Measurements from ENCODE around the gene NALCN. TPM values are rescaled to one million over a fixed set of nuclear protein-coding genes. Genes with fewer than 3 reads are reported as not detected.

Gene NALCN
- polyA plus RNA-seq, 1 experiment = 2.2 TPM

DNA sequence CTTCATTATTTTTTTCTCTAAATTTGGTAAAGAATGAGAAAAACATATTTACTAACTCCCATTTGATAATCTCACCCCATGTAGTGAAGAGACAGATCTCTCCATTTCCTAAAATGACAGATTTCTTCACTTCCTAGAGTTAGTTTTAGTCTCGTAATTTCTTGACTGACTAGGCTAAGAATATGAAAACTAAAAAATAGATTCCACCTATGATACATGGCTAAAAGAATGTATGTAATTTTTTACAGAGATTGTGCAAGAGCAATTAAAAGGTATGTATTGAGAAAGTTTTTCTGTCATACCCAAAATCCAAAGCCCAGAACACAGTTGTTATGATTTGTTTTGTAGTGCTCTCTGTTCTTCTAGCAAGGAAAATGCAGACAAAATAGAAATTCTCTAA, 9.5 kb downstream of the NALCN start:
- no peak overlapping the region for H3K4me3 ChIP-seq (ENCODE audit: low read depth, low read length)
- H3K27ac ChIP-seq (ENCODE audit: low read depth, low read length) = no peak overlapping the region
- no peaks in the 10 kb centered on the region for H3K27me3 ChIP-seq (ENCODE audit: control insufficient read depth, insufficient read depth, low read length)
- H3K9me3 ChIP-seq (ENCODE audit: control insufficient read depth, insufficient read depth, low read length) = no peaks in the 10 kb centered on the region
- CTCF ChIA-PET = no interaction called here
- DNase-seq (ENCODE audit: low read depth, low spot score) = no peak
- POLR2A ChIA-PET = no interaction called here
- TF ChIP-seq, protein P1, sequence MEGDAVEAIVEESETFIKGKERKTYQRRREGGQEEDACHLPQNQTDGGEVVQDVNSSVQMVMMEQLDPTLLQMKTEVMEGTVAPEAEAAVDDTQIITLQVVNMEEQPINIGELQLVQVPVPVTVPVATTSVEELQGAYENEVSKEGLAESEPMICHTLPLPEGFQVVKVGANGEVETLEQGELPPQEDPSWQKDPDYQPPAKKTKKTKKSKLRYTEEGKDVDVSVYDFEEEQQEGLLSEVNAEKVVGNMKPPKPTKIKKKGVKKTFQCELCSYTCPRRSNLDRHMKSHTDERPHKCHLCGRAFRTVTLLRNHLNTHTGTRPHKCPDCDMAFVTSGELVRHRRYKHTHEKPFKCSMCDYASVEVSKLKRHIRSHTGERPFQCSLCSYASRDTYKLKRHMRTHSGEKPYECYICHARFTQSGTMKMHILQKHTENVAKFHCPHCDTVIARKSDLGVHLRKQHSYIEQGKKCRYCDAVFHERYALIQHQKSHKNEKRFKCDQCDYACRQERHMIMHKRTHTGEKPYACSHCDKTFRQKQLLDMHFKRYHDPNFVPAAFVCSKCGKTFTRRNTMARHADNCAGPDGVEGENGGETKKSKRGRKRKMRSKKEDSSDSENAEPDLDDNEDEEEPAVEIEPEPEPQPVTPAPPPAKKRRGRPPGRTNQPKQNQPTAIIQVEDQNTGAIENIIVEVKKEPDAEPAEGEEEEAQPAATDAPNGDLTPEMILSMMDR (IDR thresholded peaks at IDR 0.05; ENCODE audit: low read depth, low read length) = no peak

DNA sequence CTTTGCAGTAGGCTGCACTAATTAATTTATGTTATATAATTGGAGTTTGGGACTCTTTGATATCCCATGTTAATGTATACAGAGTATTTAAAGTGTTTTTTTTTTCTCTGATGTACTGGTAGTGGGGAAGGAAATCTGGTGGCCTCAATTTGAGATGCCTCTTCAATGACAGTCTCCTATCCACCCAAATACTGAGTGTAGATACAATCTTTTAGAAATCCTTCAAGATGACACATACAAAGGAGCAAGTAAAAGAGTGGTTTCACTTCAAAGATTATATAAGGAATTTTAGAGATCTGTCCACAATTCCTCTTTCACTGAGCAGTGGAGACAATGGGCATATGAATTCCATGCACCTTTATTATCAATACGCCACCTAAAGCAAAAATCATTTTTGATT, 15.1 kb downstream of the NALCN start:
- Histone ChIP-seq H3K27me3 (ENCODE audit: control insufficient read depth, insufficient read depth, low read length) (no peaks in the 10 kb centered on the region), H3K9me3 (ENCODE audit: control insufficient read depth, insufficient read depth, low read length) (no peaks in the 10 kb centered on the region), H3K4me3 (ENCODE audit: low read depth, low read length) (no peak overlapping the region), H3K27ac (ENCODE audit: low read depth, low read length) (no peak overlapping the region)
- ChIA-PET CTCF (no interaction called here), POLR2A (no interaction called here)
- no peak for DNase-seq (ENCODE audit: low read depth, low spot score)
- TF ChIP-seq, protein P1 (IDR thresholded peaks at IDR 0.05; ENCODE audit: low read depth, low read length) = no peak

DNA sequence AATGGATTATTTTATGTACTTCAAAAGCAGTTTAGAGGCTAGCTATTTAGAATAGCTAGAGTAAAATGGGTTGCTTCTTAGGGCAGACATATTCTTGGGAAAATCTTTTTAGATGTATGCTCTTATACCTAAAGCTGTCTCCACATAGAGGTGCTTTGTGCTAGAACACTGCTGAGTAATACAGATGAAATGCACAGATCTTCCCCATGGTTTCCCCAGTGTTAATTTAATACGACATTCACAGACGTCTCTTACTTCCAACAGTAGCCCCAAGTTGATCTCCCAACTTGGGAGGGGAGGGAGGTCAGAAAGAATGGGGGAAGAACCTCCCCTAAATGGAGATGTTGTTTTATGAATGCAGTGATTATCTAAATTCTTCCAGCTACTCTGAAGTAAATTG, 16.9 kb downstream of the NALCN start:
- Histone ChIP-seq H3K9me3 (ENCODE audit: control insufficient read depth, insufficient read depth, low read length) (no peaks in the 10 kb centered on the region), H3K4me3 (ENCODE audit: low read depth, low read length) (no peak overlapping the region), H3K27me3 (ENCODE audit: control insufficient read depth, insufficient read depth, low read length) (no peaks in the 10 kb centered on the region), H3K27ac (ENCODE audit: low read depth, low read length) (no peak overlapping the region)
- TF ChIP-seq, protein P1 (IDR thresholded peaks at IDR 0.05; ENCODE audit: low read depth, low read length) = no peak
- no peak for DNase-seq (ENCODE audit: low read depth, low spot score)
- ChIA-PET CTCF (interaction anchor here (1.5 kb wide), 1 partner anchor 8 kb away, joined by 3 read pairs; no protein-coding TSS in a partner anchor), POLR2A (interaction anchor here (0.6 kb wide), 1 partner anchor 11 kb away, joined by 3 read pairs; no protein-coding TSS in a partner anchor)

DNA sequence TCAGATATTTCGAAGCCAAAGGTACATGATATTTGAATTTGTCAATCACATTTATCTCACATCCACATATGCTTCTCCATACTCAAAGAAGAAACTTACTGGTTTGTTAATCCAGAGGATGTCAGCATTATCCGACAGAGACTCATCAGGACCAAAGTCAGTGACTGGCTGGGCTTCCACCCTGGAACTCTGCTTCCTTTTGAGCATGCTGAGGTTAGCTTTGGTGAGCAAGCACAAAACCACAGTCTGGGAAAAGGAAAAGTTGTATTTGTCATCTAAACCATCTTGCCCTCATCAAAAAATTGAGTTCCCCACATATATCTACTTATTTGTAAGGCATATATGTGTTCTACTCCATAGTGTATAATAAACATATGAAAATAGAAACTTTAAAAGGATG, 17.4 kb downstream of the NALCN start:
- H3K27ac ChIP-seq (ENCODE audit: low read depth, low read length) = no peak overlapping the region
- ChIA-PET CTCF (interaction anchor here (1.5 kb wide), 1 partner anchor 8 kb away, joined by 3 read pairs; no protein-coding TSS in a partner anchor), POLR2A (interaction anchor here (0.6 kb wide), 1 partner anchor 11 kb away, joined by 3 read pairs; no protein-coding TSS in a partner anchor)
- H3K9me3 ChIP-seq (ENCODE audit: control insufficient read depth, insufficient read depth, low read length) = no peaks in the 10 kb centered on the region
- H3K4me3 ChIP-seq (ENCODE audit: low read depth, low read length) = no peak overlapping the region
- DNase-seq (ENCODE audit: low read depth, low spot score) = no peak
- H3K27me3 ChIP-seq (ENCODE audit: control insufficient read depth, insufficient read depth, low read length) = no peaks in the 10 kb centered on the region
- TF ChIP-seq, protein P1 (IDR thresholded peaks at IDR 0.05; ENCODE audit: low read depth, low read length) = no peak

DNA sequence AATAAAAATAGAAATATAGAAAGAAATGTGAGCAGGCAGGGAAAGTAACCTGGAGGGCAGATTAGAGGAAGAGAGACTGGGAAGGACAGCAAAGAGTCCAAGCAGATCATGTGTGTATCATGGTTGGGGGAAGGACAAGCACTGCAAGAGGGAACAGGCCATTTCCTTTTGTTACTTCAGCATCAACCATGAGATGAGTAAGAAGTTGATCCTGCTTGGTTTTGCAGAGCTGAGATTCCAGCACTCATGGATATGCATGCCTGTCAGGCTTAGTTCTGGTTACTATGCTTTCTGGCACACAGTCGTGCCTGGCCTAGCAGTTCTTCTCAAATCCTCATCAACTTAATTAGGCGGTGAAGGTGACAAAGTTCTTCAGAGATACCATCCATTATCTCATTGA, 18.1 kb downstream of the NALCN start:
- CTCF ChIA-PET = no interaction called here
- TF ChIP-seq, protein P1 (IDR thresholded peaks at IDR 0.05; ENCODE audit: low read depth, low read length) = no peak
- no peaks in the 10 kb centered on the region for H3K27me3 ChIP-seq (ENCODE audit: control insufficient read depth, insufficient read depth, low read length)
- no peak overlapping the region for H3K4me3 ChIP-seq (ENCODE audit: low read depth, low read length)
- no peaks in the 10 kb centered on the region for H3K9me3 ChIP-seq (ENCODE audit: control insufficient read depth, insufficient read depth, low read length)
- peak; percentile 20 for DNase-seq (ENCODE audit: low read depth, low spot score)
- POLR2A ChIA-PET = no interaction called here
- H3K27ac ChIP-seq (ENCODE audit: low read depth, low read length) = peak overlapping the region; percentile 21

All from AG04450 (cell line).